Endothelial cell of umbilical vein (primary cell): ENCODE measurements around the gene PTPRD. TPM values are rescaled to one million over a fixed set of nuclear protein-coding genes. Genes with fewer than 3 reads are reported as not detected.
A peak's percentile ranks its signal among the peaks of the same experiment; 100 is the strongest.

Experiments used
- BruUV-seq: library from RNA; stranded (reverse); fragments of 400-500 nt; replicated peaks from 2 replicates; lab custom pipeline; 2021; lab: Mats Ljungman, UMichigan
- CTCF ChIA-PET: fragments of 300-600, 350-600 bp; sonication (Branson Sonifier 250); formaldehyde crosslinking; loops from one replicate; lab custom pipeline; 2021; ENCODE audit warnings: antibody characterized with exemption, inconsistent platforms; lab: Charles Lee
- POLR2A ChIA-PET: fragments of 300-600, 350-600 bp; sonication (Branson Sonifier 250); formaldehyde crosslinking; loops from one replicate; lab custom pipeline; 2021; ENCODE audit warnings: antibody characterized with exemption, inconsistent platforms; lab: Charles Lee
- DNase-seq: peaks from one replicate; pipeline ENCODE4 v3.0.0-alpha.2; 2011; ENCODE audit warnings: low read depth, low spot score
- FAIRE-seq: peaks from 2 replicates; lab custom pipeline; 2011; peaks lifted over from hg19 to GRCh38; lab: Jason Lieb, UNC
- H2AFZ ChIP-seq: 2 replicates; pipeline ENCODE4 v1.6.0; 2012; ENCODE audit warnings: low read depth, low read length, control low read depth, inconsistent platforms
- H3K27ac ChIP-seq: 2 replicates; pipeline ENCODE4 v1.5.1; 2011; ENCODE audit warnings: low read depth, mild to moderate bottlenecking, control low read depth, low read length, moderate library complexity; ENCODE audit not compliant: insufficient read depth
- H3K27me3 ChIP-seq, 2 experiments: 2 replicates each; pipeline versions ENCODE4 v1.6.0 to v1.6.1; 2011; ENCODE audit warnings: low read length in 2 of 2, mixed read lengths in 1 of 2; ENCODE audit not compliant: control insufficient read depth in 2 of 2, insufficient read depth in 2 of 2
- H3K36me3 ChIP-seq, 2 experiments: 2 replicates in 1 of 2; 3 replicates in 1 of 2; pipeline ENCODE4 v1.5.1; 2011; ENCODE audit warnings: low read length in 2 of 2, mild to moderate bottlenecking in 1 of 2, moderate library complexity in 1 of 2; ENCODE audit not compliant: control insufficient read depth in 2 of 2, insufficient read depth in 2 of 2; ENCODE audit errors: extremely low read depth in 1 of 2
- H3K4me1 ChIP-seq: 3 replicates; pipeline ENCODE4 v1.5.1; 2011; ENCODE audit warnings: mild to moderate bottlenecking, low read length; ENCODE audit not compliant: control insufficient read depth, insufficient read depth; ENCODE audit errors: extremely low read depth
- H3K4me2 ChIP-seq: 2 replicates; pipeline ENCODE4 v1.6.1; 2011; ENCODE audit warnings: low read length, control low read depth, mixed read lengths; ENCODE audit not compliant: insufficient read depth
- H3K4me3 ChIP-seq, 3 experiments: fragments of 200-600 bp in 1 of 3; sonication (generic), shearing (Covaris generic) in 1 of 3; replicated peaks in 1 of 3; 2 replicates each; pipeline ENCODE4 v1.5.1; 2011 to 2016; ENCODE audit warnings: control low read depth in 3 of 3, low read length in 3 of 3, mild to moderate bottlenecking in 2 of 3, inconsistent platforms in 1 of 3, low read depth in 1 of 3, moderate library complexity in 1 of 3; ENCODE audit not compliant: insufficient read depth in 1 of 3
- H3K79me2 ChIP-seq: 2 replicates; pipeline ENCODE4 v1.6.0; 2012; ENCODE audit warnings: low read length, inconsistent platforms; ENCODE audit not compliant: control insufficient read depth, insufficient read depth
- H3K9ac ChIP-seq: replicated peaks from 2 replicates; pipeline ENCODE3; 2011; ENCODE audit warnings: low read length, control low read depth; ENCODE audit not compliant: insufficient read depth; ENCODE audit errors: extremely low read depth
- H3K9me1 ChIP-seq: replicated peaks from 3 replicates; pipeline ENCODE4 v1.6.0; 2011; ENCODE audit warnings: mild to moderate bottlenecking, low read length; ENCODE audit not compliant: control insufficient read depth, insufficient read depth; ENCODE audit errors: extremely low read depth
- H3K9me3 ChIP-seq: replicated peaks from 2 replicates; pipeline ENCODE4 v1.5.1; 2012; ENCODE audit warnings: low read length, inconsistent platforms; ENCODE audit not compliant: control insufficient read depth, insufficient read depth
- H4K20me1 ChIP-seq: replicated peaks from 2 replicates; pipeline ENCODE3; 2011; ENCODE audit warnings: mild to moderate bottlenecking, low read length; ENCODE audit not compliant: control insufficient read depth, insufficient read depth; ENCODE audit errors: extremely low read depth
- CTCF ChIP-seq, 2 donors: IDR thresholded peaks; 1 replicate in 1 of 2; 2 replicates in 1 of 2; pipeline ENCODE4 v1.5.1; 2011; ENCODE audit warnings: low read length in 2 of 2, mild to moderate bottlenecking in 2 of 2, moderate library complexity in 2 of 2, control low read depth in 1 of 2, inconsistent platforms in 1 of 2, low read depth in 1 of 2; ENCODE audit not compliant: insufficient read depth in 1 of 2; ENCODE audit errors: extremely low read depth in 1 of 2
- EZH2 ChIP-seq: IDR thresholded peaks from 2 replicates; pipeline ENCODE4 v1.6.1; 2012; ENCODE audit warnings: borderline replicate concordance, low read depth, mild to moderate bottlenecking, moderate library complexity, low read length, inconsistent platforms; ENCODE audit not compliant: severe bottlenecking
- FOS ChIP-seq: IDR thresholded peaks from 2 replicates; pipeline ENCODE4 v1.6.1; 2011; ENCODE audit warnings: mild to moderate bottlenecking, low read length, moderate library complexity, borderline replicate concordance; ENCODE audit not compliant: insufficient read depth
- GATA2 ChIP-seq: IDR thresholded peaks from 2 replicates; pipeline ENCODE4 v1.7.0; 2011; ENCODE audit warnings: low read depth, mild to moderate bottlenecking, moderate library complexity, mixed read lengths, low read length; ENCODE audit not compliant: insufficient read length, insufficient read depth
- JUN ChIP-seq: IDR thresholded peaks from 2 replicates; pipeline ENCODE4 v1.6.1; 2011; ENCODE audit warnings: borderline replicate concordance, low read depth; ENCODE audit not compliant: insufficient read length, insufficient read depth
- MAX ChIP-seq: IDR thresholded peaks from 2 replicates; pipeline ENCODE4 v1.6.1; 2011; ENCODE audit not compliant: insufficient read depth, insufficient read length
- MYC ChIP-seq: IDR thresholded peaks from one replicate; pipeline ENCODE4 v1.6.1; 2011; ENCODE audit warnings: mild to moderate bottlenecking, low read depth, low read length
- POLR2A ChIP-seq: IDR thresholded peaks from 2 replicates; pipeline ENCODE4 v1.6.1; 2012; ENCODE audit warnings: low read depth, mild to moderate bottlenecking, control low read depth, low read length
- POLR2AphosphoS5 ChIP-seq: IDR thresholded peaks from 2 replicates; pipeline ENCODE4 v1.6.1; 2012; ENCODE audit warnings: low read depth, mild to moderate bottlenecking, control low read depth, low read length, moderate library complexity; ENCODE audit not compliant: insufficient read depth
- dilution Hi-C: fragments of 300-500 bp; cut with MboI; formaldehyde crosslinking; loops from one replicate; pipeline ENCODE4 v1.15.0; 2019; ENCODE audit warnings: low sequenced_read_pairs; ENCODE audit not compliant: extremely low pct_ligation_motif_present
- intact Hi-C: fragments of 100-400 bp; cut with micrococcal nuclease; formaldehyde crosslinking; loops from one replicate; pipeline ENCODE4 v1.10.0; 2022
- polyA plus RNA-seq, 4 experiments: library from polyadenylated mRNA; depleted of rRNA in 3 of 4; stranded (reverse) in 3 of 4; unstranded in 1 of 4; fragments of >200 nt; gene quantifications; 2 replicates each; pipeline versions ENCODE4 v1.2.1 to v1.2.3, GENCODE V29; 2011 to 2012; ENCODE audit warnings: missing spikeins in 1 of 4
- total RNA-seq: library from RNA; stranded (reverse); gene quantifications from 2 replicates; pipeline ENCODE4 v1.2.3, GENCODE V29; 2021

The PTPRD gene
- total and polyA plus RNA-seq, 2 donors (not counting 3 experiments of a cell fraction or from before 2014, with no cell fraction given) = 5.5 to 5.7 TPM

- H4K20me1 ChIP-seq = no peaks in the 10 kb centered on the region
- H3K27ac ChIP-seq = no peak overlapping the region
- H3K4me3 ChIP-seq = no peak overlapping the region
- DNase-seq (no peak), FAIRE-seq (no peak)
- no peaks in the 10 kb centered on the region for H3K27me3 ChIP-seq
- no peaks in the 10 kb centered on the region for H3K9me3 ChIP-seq
- H2AFZ ChIP-seq = no peak overlapping the region
- no peak overlapping the region for H3K9ac ChIP-seq
- dilution Hi-C loops (no loop called here), intact Hi-C loops (no loop called here)
- H3K79me2 ChIP-seq = no peaks in the 10 kb centered on the region
- no peak for TF ChIP-seq POLR2AphosphoS5
- BruUV-seq = no TSS peak
- H3K9me1 ChIP-seq = no peaks in the 10 kb centered on the region
- H3K36me3 ChIP-seq = no peaks in the 10 kb centered on the region
- ChIA-PET POLR2A (no interaction called here), CTCF (interaction anchor here (2.3 kb wide), 1 partner anchor 19 kb away, joined by 7 read pairs; no protein-coding TSS in a partner anchor)
- peaks cover 6% of the 10 kb centered on the region for H3K4me1 ChIP-seq
- no peak overlapping the region for H3K4me2 ChIP-seq
Measured at GRCh38 chr9:9771314-9771713, 841.5 kb downstream of the PTPRD start.

GRCh38 chr9:9764821-9765220 is 848.0 kb downstream of the PTPRD start:
- no peaks in the 10 kb centered on the region for H3K9me1 ChIP-seq
- no TSS peak for BruUV-seq
- no peaks in the 10 kb centered on the region for H3K4me1 ChIP-seq
- no peaks in the 10 kb centered on the region for H3K79me2 ChIP-seq
- intact Hi-C loops (no loop called here), dilution Hi-C loops (no loop called here)
- H3K9me3 ChIP-seq = no peaks in the 10 kb centered on the region
- DNase-seq (no peak), FAIRE-seq (no peak)
- POLR2A ChIA-PET = no interaction called here
- peak overlapping the region; percentile 38 for H2AFZ ChIP-seq
- TF ChIP-seq GATA2 = no peak
- TF ChIP-seq EZH2 = no peak
- TF ChIP-seq MYC = no peak
- TF ChIP-seq CTCF (IDR thresholded peaks at IDR 0.05; ENCODE audit: extremely low read depth in 1 of 2, insufficient read depth in 1 of 2, low read depth in 1 of 2, low read length in 2 of 2) = no peak
- no peak for TF ChIP-seq JUN
- no peak for TF ChIP-seq FOS
- no peak for TF ChIP-seq MAX
- TF ChIP-seq POLR2A = no peak
- no peak for TF ChIP-seq POLR2AphosphoS5
- no peak overlapping the region for H3K4me3 ChIP-seq
- H3K27ac ChIP-seq = no peak overlapping the region
- no peak overlapping the region for H3K9ac ChIP-seq
- no peaks in the 10 kb centered on the region for H3K36me3 ChIP-seq
- no peaks in the 10 kb centered on the region for H4K20me1 ChIP-seq
- H3K4me2 ChIP-seq = no peak overlapping the region
- CTCF ChIA-PET = interaction anchor here (0.8 kb wide), 1 partner anchor 158 kb away, joined by 3 read pairs; no protein-coding TSS in a partner anchor
- no peaks in the 10 kb centered on the region for H3K27me3 ChIP-seq
